Fibroblast of skin of left biceps (primary cell): ENCODE measurements around the gene CIZ1.

Experiments used
- DNase-seq, 2 experiments: peaks; one replicate each; pipeline ENCODE4 v3.0.0-alpha.2; 2013; ENCODE audit warnings: low read depth in 2 of 2

CIZ1 gene

DNA sequence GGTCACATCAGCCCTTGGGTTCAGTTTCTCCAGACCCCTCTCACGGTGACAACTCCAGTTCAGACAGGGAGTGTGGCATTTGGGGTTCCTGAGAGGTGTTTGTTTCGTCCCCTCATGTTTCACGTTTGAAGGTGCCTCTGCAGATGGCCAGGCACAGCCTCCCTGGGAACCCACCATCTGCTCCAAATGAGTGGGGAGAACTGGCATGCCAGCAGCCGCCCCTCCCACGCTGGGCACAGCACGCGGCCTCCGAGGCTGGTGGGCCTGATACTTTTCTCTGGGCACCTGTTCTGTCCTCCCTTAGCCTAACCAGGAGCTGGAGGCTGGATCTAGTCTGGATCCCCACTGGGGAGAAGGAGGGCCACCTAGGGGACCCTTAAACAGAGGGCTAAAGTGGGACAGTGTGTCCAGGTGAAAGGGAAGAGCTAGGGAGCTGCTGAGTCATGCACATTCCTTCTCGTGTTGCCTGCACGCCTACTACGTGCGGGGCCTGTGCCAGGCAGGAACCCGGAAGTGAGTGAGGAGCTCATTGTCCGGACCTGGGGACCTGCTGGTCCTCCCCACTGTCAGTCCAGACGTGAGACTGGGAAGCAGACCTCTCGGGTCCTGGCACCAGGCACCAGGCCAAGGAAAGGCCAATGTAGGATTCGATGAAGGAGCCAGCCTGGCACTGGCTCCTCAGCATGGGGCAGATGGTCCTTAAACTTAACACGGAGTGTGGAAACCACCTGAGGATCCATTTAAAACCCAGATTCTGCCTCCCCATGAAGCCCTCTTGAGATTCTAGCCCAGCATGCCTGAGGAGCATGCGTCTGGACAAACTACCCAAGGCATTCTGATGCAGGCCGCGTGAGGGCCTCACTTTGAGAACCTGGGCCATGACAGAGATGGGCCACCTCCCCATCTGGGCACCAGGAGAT is 23.5 kb upstream of the CIZ1 start:
- DNase-seq: no peak

- DNase-seq: no peak
These were observed 22.6 kb upstream of the CIZ1 start for GRCh38 chr9:128213746-128214497.

DNA sequence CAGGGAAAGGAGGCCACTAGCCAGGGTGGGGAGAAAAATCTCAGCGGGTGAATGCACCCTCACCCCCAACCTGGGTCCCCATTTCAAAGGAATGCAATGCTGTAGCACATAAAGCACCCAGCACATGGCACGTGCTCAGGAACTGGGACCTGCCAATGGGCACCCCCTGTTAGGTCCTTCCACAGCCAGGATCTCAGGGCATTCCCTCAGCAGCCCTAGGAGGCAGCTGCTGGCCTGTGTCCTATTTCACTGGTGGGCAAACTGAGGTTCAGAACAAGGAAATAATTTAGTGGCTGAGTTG is 20.6 kb upstream of the CIZ1 start:
- DNase-seq: no peak

- no peak for DNase-seq
These were observed 20.0 kb upstream of the CIZ1 start for GRCh38 chr9:128211186-128211980.

DNA sequence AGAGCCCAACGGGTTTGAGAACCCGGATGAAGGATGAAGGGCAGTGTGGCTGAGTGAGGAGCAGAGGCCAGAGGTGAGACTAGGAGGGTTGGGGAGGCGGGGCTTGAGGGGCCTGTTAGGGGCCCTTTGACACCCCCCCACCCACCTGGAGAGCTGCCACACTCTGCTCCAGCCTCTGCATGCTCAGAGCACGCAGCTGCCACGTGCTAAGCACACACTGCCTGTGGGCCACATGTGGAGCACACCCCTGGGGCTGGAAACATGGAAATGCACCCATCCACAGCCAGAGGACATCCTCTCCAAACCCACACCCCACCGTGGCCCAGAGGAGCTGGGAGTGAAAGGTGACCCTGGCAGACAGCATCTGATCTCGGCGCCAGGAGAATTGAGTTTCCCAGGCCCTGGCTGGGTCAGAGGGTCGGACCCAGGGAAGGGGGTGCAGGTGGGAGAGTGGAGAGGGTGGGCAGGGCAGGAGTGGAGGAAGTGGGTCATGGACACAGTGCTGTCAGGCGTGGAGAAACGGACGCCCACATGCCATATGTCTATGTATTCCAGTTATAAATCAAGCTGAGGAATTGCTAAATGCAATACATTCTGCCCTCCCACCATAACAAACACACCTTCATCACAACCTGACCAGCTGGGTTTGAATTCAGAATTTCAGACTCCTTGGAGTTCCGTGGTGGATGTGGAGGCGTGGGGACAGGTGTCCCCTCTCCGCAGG is 17.7 kb upstream of the CIZ1 start:
- no peak for DNase-seq

- no peak for DNase-seq
These were observed 17.0 kb upstream of the CIZ1 start for GRCh38 chr9:128208386-128208785.

- DNase-seq: no peak
These were observed 15.8 kb upstream of the CIZ1 start for GRCh38 chr9:128206916-128207910.

DNA sequence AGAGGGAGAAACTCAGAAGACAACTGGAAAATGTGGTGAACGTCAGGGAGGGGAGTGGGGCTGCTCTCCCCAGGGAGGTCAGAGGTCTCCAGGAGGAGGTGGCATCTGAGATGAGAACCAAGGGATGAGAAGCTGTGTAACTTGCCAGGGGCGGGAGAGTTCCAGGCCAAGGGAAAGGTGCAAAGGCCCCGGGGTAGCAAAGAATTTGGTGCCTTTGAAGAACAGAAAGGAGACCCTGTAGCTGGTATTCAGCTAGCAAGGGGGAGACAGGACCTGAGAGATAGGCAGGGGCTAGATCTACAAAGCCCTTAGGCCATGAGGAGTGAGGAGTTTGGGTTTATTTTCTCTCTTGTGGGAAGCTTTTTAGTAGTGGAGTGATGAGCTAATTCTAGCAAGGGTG is 15.1 kb upstream of the CIZ1 start:
- no peak for DNase-seq

DNA sequence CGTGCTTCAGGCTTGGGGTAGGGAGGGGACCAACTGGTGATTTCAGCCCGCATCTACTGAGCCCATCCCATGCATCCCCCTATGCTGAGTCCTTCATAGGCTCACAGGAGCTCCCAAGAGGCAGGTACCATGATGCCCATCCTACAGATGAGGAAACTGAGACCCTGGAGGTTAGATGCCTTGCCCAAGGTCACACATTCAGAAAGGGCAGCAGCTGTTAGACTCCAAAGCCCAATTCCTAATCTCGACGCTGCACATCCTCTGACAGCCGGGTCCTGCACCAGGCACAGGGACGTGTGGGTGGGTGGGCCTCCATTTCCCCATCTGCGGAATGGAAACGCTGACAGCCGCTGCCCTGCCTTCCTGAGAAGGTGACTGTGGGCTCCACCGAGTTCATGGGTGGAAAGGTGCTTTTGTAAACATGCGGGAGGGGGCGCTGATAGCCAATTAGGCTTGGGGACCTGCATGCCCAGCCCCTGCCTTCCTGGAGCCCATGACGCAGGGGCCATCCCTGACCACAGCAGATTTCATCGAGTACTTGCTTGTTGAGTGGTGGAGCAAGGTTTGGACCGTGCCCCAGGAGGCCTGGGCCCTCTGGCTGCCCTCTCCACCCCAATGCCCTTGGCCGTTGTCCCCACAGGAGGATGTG is 14.0 kb upstream of the CIZ1 start:
- no peak for DNase-seq

DNA sequence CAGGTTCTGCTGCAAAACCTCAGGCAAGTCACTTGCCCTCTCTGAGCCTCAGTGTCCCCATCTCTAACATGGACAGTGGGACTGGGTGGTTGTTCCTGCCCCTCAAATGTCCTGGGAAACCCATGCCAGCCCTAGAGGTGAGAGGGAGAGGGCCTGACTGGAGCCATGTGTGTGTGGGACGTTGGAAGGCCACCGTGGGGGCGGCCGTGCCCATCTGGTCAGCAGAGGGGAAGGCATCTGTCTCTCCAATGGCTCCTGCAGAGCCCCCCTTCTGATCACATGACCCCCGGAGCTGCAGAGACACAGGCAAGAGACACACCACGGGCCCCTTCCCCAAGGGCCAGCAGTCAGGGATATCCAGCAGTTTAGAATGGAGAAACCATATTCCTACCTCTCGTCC is 13.5 kb upstream of the CIZ1 start:
- DNase-seq: no peak

GRCh38 chr9:128203707-128204551 is 12.6 kb upstream of the CIZ1 start:
- DNase-seq: no peak

DNA sequence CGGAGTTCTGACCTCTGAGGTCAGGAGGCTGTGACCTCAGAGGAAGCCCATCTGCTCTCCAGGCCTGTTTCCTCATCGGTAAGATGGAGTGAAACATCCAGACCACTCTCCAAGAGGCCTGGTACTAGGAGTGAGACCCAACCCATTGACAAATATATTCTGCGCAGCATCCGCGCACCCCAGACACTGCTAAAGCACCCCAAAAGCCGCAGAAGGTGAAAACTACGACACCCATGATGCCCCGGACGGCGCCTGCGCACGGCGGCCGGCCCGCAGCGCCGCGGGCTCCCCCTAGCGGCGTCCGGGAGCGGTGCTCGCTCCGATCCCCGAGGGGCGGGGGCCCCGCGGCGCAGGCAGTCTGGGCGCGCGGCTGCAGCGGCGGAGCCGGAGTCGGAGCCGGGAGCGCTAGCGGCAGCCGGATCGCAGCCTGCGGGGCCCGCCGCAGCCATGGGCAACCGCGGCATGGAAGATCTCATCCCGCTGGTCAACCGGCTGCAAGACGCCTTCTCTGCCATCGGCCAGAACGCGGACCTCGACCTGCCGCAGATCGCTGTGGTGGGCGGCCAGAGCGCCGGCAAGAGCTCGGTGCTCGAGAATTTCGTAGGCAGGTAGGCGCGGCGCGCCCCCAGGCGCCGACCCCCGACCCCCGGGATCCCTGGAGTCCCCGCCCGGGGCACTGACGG is 11.8 kb upstream of the CIZ1 start, which contains the start of gene DNM1:
Gene DNM1, plus strand, starts transcription at position 356 of the 683 bp plus-strand sequence. Its CDS starts 92 bp downstream, at position 448.
- no peak for DNase-seq

GRCh38 chr9:128202648-128203023 is 11.3 kb upstream of the CIZ1 start:
- no peak for DNase-seq

DNA sequence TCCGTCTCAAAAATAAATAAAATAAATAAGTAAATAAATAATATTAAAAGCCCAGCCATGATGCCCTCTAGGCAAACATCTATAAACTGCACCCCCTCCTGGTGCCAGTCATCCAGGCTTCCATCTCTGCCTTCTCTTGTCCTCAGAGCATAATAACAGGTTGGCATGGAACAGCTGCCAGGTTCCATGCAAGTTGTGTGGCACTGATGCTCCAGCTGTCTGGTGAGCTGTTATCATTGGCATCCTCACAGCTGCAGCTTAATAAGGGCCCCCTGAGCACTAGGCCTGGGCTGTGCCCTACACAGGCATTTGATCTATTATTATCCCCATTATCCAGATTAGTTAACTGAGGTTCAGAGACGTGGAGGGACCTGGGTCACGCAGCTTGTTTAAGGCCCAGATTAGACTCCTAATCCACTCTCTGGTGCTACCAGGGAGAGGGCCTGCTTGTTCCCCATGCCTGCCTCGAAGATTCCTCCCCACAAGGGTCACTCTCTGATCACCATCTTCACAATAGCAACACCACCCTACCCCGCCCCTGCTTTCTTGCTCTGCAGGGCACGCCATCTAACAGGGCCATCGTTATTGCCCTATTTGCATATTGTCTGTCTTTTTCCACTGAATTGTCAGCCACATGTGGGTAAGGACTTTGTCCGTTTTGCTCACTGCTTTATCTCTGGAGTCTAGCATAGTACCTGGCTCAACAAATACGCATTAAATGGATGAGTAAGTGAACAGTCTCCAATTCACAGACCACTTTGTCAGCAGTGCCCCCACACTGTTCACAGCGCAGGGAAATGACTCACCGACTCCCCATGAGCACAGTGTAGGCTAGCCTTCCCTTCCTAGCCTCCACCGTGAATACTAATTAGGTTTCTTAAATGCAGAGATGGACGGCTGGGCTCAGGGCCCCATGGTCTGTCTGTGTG is 10.3 kb upstream of the CIZ1 start:
- no peak for DNase-seq

DNA sequence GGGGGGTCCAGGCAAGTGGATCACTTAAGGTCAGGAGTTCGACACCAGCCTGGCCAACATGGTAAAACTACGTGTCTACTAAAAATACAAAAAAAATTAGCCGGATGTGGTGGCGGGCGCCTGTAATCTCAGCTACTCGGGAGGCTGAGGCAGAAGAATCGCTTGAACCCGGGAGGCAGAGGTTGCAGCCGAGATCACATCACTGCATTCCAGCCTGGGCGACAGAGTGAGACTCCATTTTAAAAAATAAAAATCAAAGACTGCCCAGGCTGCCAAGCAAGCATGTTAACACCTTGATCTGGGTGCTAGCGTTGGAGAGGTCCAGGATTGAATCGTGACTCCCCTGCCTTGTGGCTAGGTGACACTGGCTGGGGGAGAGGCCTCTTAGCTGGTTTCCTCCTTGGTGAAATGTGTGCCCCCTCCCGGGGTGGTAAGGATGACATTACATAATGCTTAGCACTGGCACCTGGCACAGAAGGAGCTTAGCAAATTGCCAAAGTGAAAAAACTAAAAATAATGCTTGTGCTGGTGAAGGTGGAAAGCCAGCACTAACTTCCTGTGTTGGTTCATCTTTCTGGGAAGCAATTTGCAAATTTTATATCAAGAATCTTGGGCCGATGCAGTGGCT is 2.2 kb upstream of the CIZ1 start:
- no peak for DNase-seq

DNA sequence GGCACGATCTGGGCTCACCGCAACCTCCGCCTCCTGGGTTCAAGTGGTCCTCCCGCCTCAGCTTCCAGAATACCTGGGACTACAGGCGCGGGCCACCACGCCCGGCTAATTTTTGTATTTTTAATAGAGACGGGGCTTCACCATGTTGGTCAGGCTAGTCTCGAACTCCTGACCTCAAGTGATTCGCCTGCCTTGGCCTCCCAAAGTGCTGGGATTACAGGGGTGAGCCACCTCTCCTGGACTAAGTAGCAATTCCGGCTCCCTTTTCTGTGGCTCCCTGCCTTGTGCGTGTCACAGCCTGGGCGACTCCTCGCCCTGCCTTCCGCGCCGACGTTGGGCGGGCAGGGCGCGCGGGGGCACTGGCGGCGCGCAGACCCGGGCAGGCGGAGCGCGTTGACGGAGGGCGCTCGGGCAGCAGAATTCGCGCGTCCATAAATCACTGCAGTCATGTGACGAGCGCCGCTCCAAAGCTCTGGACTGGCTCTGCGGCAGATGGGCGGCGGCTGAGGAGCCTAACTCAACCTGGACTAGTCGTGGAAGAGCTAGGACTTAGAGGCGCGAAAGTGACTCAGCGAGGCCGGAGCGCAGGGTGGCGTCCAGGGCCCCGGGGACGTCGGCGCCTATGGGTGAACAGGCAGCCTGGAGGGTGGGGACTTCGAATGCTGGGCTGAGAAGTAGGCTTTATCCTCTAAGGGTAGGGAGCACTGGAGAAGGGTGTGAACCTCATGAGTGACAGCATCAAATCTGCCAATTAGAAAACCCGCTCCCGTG is 1.4 kb upstream of the CIZ1 start:
- DNase-seq: peak; percentile 60 to 64
